ENCODE data around the gene MGAT5B.

MGAT5B gene

DNA sequence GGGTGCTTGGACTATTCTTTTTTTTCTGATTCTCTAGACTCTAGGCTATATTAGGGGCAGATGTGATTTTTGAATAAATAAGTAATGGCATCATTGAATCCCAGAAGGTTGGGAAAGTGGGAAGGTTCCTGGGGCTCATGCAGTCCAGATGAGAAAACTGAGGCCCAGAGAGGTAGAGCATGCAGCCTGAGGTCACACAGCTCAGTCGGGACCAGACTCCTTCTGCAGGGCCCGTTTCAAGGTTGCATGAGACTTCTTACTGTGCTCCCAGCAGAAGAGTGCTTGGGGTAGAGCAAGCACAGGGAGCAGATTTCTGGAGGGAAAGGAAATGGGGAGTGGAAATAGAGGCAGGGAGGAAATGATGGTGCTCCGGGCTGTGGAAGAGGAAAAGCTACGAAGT, 59.8 kb downstream of the MGAT5B start:
- DNase-seq (ENCODE audit: low spot score) = no peak

DNA sequence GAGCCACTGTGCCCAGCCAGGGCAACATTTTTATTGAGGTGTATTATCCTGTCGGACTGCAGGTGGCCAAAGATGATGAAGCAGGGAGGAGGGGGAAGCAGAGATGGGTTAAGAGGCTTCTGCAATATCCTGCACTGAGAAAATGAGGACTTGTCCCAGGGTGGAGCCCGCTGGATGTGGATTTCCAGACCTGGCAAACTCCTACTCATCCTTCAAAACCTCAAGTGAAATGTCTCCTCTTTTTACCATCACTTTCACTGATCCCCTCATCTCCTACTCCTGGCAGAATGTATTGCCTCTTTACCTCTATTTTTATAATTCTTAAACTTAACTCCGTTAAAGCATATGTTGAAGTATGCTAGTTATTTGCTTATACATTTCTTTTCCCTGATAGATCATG, 60.9 kb downstream of the MGAT5B start:
- DNase-seq (ENCODE audit: low spot score) = no peak

DNA sequence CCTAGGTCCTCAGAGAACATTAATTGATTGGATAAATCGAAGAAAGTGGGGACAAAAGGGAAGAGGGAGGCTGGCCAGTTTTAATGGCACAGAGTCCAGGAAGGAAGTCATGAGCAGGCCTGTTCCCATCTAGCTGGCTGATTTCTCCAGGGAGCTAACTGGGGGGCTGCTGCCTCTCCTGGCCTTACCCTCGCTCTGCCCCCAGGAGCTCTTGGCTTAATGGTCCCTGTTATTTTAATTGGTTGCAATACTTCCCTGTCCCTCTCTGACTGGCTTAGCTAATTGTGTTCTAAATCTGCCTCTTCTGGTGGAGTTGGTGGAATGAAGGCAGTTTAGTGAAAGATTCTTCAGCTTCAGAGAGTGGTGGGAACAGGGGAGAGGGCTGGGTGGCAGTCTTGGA, 61.4 kb downstream of the MGAT5B start:
- DNase-seq (ENCODE audit: low spot score) = no peak

DNA sequence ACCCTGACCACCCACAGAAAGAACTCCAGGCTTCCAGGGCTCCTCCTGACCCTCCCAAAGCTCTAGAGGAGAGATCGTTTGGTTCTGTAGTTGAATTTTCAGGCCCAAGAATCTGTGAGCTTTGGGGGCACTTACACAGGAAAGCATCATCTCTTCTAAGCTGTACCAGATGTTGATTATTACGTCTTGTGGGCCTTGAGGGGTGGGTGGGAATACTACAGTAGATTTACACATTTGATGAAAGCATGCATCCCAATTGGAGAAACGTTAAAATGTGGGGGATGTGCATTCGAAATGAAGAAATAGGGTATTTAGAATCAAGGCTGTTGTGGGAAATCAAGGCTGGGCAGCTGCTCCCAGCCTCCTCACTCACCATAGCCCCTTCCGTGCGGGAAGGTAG, 61.9 kb downstream of the MGAT5B start:
- DNase-seq (ENCODE audit: low spot score) = no peak

DNA sequence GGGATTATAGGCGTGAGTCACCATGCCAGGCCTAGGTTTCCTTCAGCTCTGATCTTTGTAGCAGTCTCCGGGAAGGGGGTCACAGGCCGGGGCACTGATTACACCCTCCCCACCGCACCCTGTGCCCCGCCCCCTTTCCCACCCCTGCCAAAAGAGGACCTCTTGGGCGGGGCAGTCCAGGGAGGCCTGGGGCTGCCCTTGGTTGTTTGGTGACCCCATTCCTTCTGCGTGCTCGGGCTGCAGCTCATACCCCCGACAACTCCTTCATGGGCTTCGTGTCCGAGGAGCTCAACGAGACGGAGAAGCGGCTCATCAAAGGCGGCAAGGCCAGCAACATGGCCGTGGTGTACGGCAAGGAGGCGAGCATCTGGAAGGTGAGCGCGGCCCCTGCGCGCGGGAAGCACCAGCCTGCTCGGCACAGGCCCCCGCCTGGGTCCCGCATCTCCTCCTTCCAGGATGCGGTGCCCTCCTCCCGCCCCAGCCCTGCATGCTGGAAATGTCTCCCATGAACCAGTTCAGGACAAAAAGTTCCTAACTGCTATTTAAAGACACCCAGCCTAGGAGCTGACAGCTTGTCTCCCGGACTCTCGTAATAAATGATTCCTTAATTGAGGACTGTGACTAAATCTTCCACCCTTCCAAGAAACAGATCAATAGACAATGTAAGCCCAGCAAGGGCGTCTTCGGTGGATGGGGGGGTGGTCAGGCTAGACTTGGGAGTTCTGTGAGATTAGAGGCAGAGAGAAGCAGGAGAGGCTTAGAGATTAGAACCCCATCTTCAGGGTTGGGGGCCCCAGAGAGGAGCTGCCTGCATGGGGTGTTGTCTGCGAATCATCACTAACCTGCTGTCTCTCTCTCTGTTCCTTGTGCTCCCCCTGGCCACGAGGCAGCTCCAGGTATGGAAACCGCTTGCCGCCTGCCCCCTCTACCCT, 64.5 kb downstream of the MGAT5B start:
- no peak for DNase-seq (ENCODE audit: low spot score)

DNA sequence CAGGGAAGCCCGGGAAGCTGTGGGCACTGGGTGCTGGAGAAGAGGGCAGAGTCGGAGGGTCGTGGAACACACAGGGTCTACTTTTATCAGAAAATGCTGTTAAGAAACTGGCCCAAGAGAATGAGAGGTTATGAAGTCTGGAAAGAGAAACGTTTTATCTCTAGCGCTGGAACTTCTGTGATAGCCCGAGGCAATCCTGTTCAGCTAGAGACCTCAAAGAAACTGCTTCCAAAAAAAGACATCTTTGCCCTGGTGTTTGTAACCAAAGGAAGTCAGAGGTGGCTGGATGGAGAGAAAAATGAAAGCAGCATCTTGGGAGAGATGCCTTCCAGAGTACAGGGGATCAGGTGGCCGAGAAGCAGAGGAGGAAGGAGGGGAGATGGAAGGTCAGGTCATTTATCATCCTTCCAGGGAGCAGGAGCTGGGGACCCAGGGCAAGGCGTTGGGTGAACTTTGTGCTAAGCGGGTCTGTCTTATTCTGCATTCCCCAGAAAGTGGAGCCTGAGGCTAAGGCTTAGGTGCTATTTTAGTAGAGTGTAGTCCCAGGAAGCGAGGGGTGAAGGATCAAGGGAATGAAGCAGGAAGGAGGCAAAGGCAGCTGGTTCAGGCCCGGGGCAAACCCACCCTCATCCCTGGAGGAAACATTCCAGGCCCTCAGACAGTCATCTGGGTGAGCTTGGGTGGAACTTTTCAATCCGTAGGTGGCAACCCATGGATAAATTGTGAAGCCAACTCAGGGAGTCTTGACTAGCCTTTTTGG, 66.5 kb downstream of the MGAT5B start:
- DNase-seq (ENCODE audit: low spot score) = no peak

DNA sequence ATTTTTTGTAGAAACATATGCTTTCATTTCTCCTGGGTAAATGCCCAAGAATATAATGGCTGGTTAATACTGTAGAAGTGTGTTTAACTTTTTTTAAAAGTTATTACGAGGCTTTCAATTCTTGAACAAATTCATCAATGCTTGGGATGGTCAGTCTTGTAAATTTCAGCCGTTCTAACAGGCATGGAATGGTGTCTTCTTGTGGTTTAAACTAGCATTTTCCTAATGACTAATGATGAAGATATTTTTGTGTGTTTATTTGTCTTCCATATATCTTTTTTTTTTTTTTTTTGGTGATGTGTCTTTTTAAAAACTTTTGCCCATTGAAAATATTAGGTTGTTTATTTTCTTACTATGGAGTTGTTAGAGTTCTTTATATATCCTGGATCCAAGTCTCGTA, 67.1 kb downstream of the MGAT5B start:
- no peak for DNase-seq (ENCODE audit: low spot score)

DNA sequence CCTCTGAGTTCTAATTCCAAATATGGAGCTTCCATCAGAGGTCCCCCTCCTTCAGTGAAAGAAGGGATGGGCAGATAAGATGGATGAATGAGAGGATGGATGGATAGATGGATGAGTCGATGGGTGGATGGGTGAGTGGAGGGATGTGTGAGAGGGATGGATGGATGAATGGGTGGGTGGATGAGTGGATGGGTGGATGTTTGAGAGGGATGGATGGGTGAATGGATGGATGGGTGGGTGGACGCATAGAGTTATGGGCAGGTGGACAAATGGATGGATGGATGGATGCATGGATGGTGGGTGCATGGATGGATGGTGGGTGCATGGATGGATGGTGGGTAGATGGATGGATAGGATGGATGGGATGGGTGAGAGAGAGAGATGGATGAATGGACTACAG, 69.0 kb downstream of the MGAT5B start:
- DNase-seq (ENCODE audit: low spot score) = no peak

DNA sequence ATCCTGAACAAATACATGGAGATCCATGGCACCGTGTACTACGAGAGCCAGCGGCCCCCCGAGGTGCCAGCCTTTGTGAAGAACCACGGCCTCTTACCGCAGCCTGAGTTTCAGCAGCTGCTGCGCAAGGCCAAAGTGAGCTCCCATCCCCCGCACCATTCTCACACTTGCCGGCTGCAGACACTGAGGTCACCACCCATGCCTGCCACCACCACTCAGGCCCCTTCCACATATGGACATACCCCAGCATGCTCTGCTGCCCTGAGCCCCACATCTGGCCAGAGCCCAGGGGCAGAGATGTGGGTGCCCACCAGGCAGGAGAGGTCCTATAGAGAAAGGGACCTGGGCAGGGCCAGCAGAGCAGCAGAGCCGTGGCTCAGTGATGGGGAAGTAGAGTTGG, 69.8 kb downstream of the MGAT5B start:
- no peak for DNase-seq (ENCODE audit: low spot score)

DNA sequence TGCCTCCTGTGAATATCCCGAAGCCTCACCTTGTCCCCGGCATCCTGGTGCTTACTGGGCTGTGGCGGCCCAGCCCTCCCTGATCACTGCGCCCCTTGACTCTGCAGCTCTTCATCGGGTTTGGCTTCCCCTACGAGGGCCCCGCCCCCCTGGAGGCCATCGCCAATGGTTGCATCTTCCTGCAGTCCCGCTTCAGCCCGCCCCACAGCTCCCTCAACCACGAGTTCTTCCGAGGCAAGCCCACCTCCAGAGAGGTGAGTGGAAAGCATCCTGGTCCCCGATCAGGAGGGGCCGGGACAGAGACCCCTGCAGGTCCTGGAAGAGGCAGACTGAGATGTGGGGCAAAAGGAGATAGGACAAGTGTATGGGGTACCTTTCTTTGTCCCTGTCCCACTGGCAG, 72.1 kb downstream of the MGAT5B start:
- DNase-seq (ENCODE audit: low spot score) = no peak

DNA sequence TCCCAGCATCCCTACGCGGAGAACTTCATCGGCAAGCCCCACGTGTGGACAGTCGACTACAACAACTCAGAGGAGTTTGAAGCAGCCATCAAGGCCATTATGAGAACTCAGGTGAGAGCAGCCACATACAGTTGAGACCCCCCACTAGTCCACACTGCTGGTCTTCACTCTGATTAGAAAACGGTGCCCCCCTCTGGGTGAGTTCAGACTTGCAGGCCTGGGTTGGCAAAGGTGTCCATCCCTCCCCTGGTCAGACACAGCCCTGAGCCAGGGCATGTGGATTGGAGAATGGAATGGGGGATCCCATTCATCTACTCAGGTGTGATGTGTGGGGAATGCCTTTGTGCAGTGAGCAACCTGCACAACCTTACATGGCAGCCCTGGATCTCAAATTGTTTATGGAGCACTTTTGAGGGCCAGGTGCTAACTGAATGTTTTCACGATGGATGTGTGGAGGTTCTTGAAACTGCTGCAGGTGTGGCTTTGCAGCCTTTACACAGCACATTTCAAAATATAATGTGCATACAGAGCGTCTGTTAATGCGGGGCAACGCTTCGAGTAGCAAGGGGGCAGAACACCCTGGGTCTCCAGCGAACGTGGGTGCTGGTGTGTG, 72.6 kb downstream of the MGAT5B start:
- DNase-seq (ENCODE audit: low spot score) = no peak

DNA sequence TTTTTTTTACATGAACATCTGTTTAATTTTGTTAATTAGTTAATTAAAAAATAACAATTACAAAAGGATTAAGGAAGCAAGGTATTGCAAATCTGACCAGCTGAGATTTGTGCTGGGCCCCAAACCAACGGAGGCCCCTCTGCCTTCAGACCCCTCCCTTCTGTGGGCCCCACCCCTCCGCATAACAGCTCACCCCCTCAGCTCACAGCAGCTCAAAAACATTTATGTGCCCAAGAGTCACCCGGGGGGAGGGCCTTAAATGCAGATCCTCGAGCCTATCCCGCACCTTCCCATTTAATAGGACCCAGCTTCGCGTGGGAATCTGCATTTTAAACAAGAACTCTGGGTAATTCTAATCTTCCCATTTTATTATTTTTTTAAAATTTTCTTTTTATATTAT, 75.0 kb downstream of the MGAT5B start:
- no peak for DNase-seq (ENCODE audit: low spot score)

DNA sequence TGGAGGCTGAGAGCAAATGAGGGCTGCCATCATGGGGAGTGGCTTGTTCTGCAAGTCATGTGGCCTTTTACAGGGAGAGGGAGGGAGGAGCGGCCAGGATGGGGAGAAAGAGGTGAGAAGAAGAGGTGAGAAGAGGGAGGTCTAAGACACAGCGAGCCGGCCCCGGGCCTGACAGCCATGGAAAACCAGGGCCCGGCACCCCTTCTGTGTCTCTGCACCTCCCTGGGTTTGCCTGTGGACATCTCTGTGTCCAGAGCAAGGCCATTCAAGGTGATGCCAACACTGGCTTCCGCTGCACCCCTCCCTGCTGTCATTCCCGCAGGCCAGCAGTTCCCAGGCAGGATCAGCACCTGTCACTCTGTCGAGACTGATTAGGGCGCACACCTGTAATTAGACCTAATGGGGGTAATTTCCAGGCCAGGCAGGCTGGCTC, 75.6 kb downstream of the MGAT5B start:
- no peak for DNase-seq (ENCODE audit: low spot score)

DNA sequence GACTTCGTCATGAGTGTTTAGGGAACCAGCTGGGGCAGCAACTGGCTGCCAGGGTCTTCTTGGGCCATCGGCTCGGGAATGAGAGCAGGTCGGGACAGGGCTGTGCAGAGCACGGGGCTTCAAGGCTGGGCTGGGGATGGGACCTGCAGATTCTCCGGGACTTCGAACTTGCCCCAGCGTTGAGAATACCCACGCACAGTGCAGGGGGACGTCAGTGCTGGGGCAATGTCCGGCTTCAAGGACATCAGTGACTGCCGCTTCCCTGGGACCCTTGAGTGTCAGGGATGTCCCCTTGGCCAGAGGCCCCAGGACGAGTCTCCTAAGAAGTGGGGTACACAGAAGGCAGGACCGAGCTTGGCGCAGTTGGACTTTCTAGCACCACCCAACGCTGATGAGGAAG, 76.3 kb downstream of the MGAT5B start:
- DNase-seq (ENCODE audit: low spot score) = no peak

DNA sequence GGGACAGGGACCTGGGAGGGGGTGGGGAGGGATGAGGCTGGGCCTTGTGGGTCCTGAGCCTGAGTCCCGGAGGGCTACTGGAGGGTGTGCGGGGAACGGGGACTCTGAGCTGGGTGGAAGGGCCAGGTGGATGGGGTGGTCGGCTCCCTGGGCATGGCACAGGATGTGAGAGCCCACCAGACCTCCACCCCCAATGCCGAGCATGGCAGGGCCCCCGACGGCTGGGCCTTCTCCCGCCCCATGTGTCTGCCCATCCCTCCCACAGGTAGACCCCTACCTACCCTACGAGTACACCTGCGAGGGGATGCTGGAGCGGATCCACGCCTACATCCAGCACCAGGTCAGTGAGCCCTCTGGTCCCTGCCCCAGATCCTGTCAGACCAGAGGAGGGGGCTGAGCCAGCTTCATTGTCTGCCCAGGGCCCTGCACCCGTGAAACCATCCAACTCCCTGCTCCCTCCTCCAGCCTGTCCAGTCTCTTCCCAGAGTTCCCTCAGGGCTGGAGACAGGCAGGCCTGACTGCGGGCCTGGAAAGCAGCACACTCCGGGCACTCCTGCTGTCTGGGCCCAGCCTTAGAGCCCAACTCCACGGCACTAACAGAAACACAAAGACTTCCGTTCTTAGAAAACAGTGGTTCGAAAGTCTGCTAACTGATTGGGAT, 78.0 kb downstream of the MGAT5B start:
- no peak for DNase-seq (ENCODE audit: low spot score)

DNA sequence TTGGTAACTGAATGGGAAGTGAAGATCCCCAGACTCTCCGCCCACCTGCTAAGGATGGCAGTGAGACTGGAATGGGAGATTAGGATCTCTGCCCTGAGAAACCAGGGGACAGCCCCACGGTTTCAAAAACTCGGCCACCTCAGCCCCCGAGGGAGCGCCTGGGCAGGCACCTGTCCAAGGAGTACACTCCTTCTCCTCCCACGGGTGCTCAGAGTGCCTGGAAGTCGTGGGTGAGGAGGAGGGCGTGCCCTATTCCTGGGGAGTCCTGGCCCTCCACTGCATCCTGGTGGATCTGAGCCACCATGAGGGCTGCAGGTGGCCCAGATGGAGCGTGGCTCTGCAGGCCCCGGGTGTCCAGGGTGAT, 78.5 kb downstream of the MGAT5B start:
- DNase-seq (ENCODE audit: low spot score) = no peak

DNA sequence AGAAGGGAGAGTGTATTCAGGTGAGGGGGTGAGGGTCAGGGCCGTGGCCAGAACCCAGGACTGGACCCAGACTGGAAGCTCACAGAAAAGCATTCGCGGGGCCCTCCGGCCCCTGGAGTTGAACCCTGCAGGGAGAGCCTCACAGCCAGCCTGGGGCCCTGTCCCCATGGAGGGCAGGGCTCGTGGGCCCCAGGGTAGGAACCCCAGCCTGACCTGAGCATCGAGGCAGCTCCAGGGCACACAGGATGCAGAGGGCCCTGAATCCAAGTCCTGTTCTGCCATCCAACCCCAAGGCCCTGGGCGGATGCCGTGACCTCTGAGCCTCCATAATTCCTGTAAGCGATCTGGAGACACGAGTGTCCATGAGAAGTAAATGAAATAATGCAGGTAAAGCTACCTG, 79.1 kb downstream of the MGAT5B start:
- no peak for DNase-seq (ENCODE audit: low spot score)

DNA sequence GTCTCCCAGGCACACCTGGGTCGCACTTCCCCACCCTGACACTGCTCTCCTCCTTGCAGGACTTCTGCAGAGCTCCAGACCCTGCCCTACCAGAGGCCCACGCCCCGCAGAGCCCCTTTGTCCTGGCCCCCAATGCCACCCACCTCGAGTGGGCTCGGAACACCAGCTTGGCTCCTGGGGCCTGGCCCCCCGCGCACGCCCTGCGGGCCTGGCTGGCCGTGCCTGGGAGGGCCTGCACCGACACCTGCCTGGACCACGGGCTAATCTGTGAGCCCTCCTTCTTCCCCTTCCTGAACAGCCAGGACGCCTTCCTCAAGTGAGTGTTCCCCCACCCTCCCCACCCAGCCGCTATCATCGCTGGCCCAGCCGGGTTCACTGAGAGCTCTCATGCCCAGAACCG, 79.6 kb downstream of the MGAT5B start:
- no peak for DNase-seq (ENCODE audit: low spot score)

DNA sequence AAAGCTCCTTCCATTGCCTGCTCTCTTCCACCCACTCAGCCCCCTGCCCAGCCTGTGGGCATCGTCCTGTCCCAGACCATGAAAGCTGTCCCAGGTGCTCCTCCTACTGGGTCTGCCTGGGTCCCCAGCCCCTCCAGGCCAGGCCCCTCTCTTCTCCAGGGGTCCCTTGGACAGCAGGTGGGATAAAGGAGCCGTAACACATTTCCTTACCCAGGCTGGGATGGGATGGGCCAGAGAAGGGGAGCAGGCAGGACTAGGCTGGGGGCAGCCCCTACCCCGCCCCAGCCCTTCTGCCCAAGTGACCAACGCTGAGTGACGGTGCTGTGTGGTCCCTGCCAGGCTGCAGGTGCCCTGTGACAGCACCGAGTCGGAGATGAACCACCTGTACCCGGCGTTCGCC, 80.1 kb downstream of the MGAT5B start:
- no peak for DNase-seq (ENCODE audit: low spot score)

DNA sequence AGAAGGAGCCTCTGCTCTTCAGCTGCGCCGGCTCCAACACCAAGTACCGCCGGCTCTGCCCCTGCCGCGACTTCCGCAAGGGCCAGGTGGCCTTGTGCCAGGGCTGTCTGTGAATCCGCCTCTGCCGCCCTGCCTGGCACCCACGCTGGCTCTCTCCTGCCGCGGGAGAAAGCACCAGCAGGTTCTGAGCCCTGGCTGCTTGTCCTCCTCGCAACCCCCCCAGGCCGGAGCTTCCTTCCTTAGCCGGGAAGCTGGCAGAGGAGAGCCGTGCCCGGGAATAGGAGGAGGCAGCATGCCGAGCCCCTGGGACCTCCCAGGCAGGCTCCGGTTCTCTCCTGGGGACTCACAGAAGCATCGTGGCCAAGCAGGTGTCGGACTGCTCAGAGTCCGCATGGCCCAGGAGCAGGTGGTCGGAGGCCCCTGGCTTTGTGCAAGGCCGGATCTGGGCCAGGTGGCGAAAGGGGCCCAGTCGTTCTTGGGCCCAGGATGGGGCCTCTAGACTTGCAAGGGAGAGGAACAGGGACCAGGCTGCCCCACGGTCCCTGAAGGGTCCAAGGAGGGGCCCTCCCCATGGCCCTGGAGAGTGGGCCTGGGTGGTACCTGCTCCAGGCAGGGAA, 80.6 kb downstream of the MGAT5B start:
- DNase-seq (ENCODE audit: low spot score) = no peak

DNA sequence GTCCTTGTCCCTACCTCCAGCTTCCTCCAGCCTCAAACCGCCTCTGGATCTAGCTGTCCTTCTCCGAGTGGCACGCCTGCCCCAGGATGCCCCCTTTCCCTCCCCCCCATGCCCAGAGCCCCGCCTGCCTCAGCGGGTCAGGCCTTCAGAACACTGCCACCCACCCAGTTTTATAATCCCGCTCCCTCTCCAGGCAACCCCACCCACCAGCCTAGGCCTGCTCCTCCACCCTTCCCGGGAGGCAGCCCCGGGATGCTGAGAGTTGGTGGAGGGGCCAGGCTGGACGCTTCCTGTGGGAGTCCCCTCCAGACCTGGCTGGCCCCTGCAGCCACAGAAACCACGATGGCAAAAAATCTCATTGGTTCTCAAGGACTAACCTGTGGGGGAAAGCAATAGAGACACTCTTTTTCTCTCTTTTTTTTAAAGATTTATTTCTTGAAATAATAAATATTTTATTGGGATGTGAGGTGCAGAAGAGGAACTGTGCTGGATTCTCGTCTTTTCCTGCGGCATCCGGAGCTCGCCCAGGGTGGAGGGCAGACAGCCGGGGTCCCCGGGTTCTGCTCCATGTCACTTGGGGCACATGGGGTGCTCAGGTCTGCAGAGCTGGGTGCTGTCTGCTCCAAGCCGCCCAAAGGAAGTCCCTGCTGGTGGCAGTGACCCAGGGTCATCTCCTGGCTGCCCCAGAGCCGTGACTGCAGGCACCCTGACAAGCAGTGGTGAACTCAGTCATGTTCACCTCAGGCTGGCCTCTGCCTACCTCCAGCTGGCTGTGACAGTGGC, 81.9 kb downstream of the MGAT5B start:
- no peak for DNase-seq (ENCODE audit: low spot score)
